DOHH2 (cell line): Measurements from ENCODE around the gene TMEM252.

Experiments used
- H3F3A ChIP-seq: fragments of 200-600 bp; sonication (generic), shearing (Covaris generic); 2 replicates; pipeline ENCODE4 v1.6.0; 2016; ENCODE audit warnings: antibody characterized with exemption, mild to moderate bottlenecking; ENCODE audit not compliant: control insufficient read depth, insufficient read depth
- H3K27ac ChIP-seq: fragments of 200-600 bp; sonication (generic); 2 replicates; pipeline ENCODE4 v1.5.1; 2014; ENCODE audit warnings: low read depth, mild to moderate bottlenecking, low read length, moderate library complexity
- H3K27me3 ChIP-seq: fragments of 200-600 bp; sonication (generic); 2 replicates; pipeline ENCODE4 v1.6.1; 2014; ENCODE audit warnings: mild to moderate bottlenecking, low read length, mixed read lengths; ENCODE audit not compliant: control insufficient read depth
- H3K36me3 ChIP-seq: fragments of 200-600 bp; sonication (generic); 2 replicates; pipeline ENCODE4 v1.6.1; 2014; ENCODE audit warnings: mild to moderate bottlenecking, low read length, moderate library complexity, mixed read lengths; ENCODE audit not compliant: control insufficient read depth
- H3K4me1 ChIP-seq: fragments of 200-600 bp; sonication (generic); 2 replicates; pipeline ENCODE4 v1.6.1; 2014; ENCODE audit warnings: mild to moderate bottlenecking, low read length, mixed read lengths; ENCODE audit not compliant: control insufficient read depth
- H3K4me2 ChIP-seq: fragments of 200-600 bp; sonication (generic); 2 replicates; pipeline ENCODE4 v1.6.0; 2014; ENCODE audit warnings: mild to moderate bottlenecking, low read length, moderate library complexity
- H3K4me3 ChIP-seq: fragments of 200-600 bp; sonication (generic); 2 replicates; pipeline ENCODE4 v1.5.1; 2014; ENCODE audit warnings: mild to moderate bottlenecking, low read length, mixed read lengths
- H3K79me2 ChIP-seq: fragments of 200-600 bp; sonication (generic); 2 replicates; pipeline ENCODE4 v1.6.1; 2014; ENCODE audit warnings: mild to moderate bottlenecking, low read length, mixed read lengths; ENCODE audit not compliant: control insufficient read depth
- H3K9me2 ChIP-seq: fragments of 200-600 bp; sonication (generic); replicated peaks from 2 replicates; pipeline ENCODE4 v1.6.1; 2014; ENCODE audit warnings: mild to moderate bottlenecking, low read length, mixed read lengths; ENCODE audit not compliant: control insufficient read depth
- H3K9me3 ChIP-seq: fragments of 200-600 bp; sonication (generic); 2 replicates; pipeline ENCODE4 v1.6.1; 2014; ENCODE audit warnings: antibody characterized with exemption, low read length, mixed read lengths; ENCODE audit not compliant: control insufficient read depth, insufficient read depth
- H4K20me1 ChIP-seq: fragments of 200-600 bp; sonication (generic); 2 replicates; pipeline ENCODE4 v1.6.0; 2014; ENCODE audit warnings: low read depth, mild to moderate bottlenecking, antibody characterized with exemption, low read length, moderate library complexity; ENCODE audit not compliant: control insufficient read depth, insufficient read depth
- CTCF ChIP-seq: fragments of 200-600 bp; sonication (generic); IDR thresholded peaks from one replicate; pipeline ENCODE4 v1.5.1; 2014; ENCODE audit warnings: antibody characterized with exemption, mild to moderate bottlenecking, low read depth, low read length; ENCODE audit not compliant: poor library complexity, severe bottlenecking
- EZH2phosphoT487 ChIP-seq: fragments of 200-600 bp; sonication (generic); IDR thresholded peaks from 2 replicates; pipeline ENCODE4 v1.6.1; 2017; ENCODE audit warnings: borderline replicate concordance, mild to moderate bottlenecking, antibody characterized with exemption, low read length, moderate library complexity, mixed read lengths

Gene TMEM252

GRCh38 chr9:68506551-68506950 is 34.1 kb downstream of the TMEM252 start:
- Histone ChIP-seq H3K27me3 (no peaks in the 10 kb centered on the region), H3K9me2 (no peaks in the 10 kb centered on the region), H3K27ac (no peak overlapping the region), H3K9me3 (no peaks in the 10 kb centered on the region), H4K20me1 (no peaks in the 10 kb centered on the region), H3K4me1 (peaks cover 7% of the 10 kb centered on the region), H3K4me2 (no peak overlapping the region), H3K79me2 (no peaks in the 10 kb centered on the region), H3K4me3 (no peak overlapping the region), H3K36me3 (no peaks in the 10 kb centered on the region), H3F3A (no peaks in the 10 kb centered on the region)
- no peak for TF ChIP-seq EZH2phosphoT487
- TF ChIP-seq CTCF, result no peak

- Histone ChIP-seq H3K36me3 (no peaks in the 10 kb centered on the region), H3K27ac (no peak overlapping the region), H3F3A (no peaks in the 10 kb centered on the region), H3K9me2 (no peaks in the 10 kb centered on the region), H3K79me2 (no peaks in the 10 kb centered on the region), H3K27me3 (no peaks in the 10 kb centered on the region), H3K4me1 (peaks cover 7% of the 10 kb centered on the region), H4K20me1 (no peaks in the 10 kb centered on the region), H3K4me2 (no peak overlapping the region), H3K4me3 (no peak overlapping the region), H3K9me3 (no peaks in the 10 kb centered on the region)
- no peak for TF ChIP-seq CTCF
- no peak for TF ChIP-seq EZH2phosphoT487
Observed at GRCh38 chr9:68505681-68506409, 34.8 kb downstream of the TMEM252 start.

GRCh38 chr9:68502279-68502678 is 38.4 kb downstream of the TMEM252 start:
- Histone ChIP-seq H3K27ac (no peak overlapping the region), H3K9me3 (no peaks in the 10 kb centered on the region), H3K36me3 (no peaks in the 10 kb centered on the region), H3K4me3 (no peak overlapping the region), H3K4me2 (no peak overlapping the region), H4K20me1 (no peaks in the 10 kb centered on the region), H3F3A (no peaks in the 10 kb centered on the region), H3K9me2 (no peaks in the 10 kb centered on the region), H3K4me1 (peaks cover 7% of the 10 kb centered on the region), H3K79me2 (no peaks in the 10 kb centered on the region), H3K27me3 (no peaks in the 10 kb centered on the region)
- no peak for TF ChIP-seq CTCF
- TF ChIP-seq EZH2phosphoT487, result no peak
